Adrenal gland (tissue), 12 donors: ENCODE data around the gene DHPS. TPM values are rescaled to one million over a fixed set of nuclear protein-coding genes. Genes with fewer than 3 reads are reported as not detected.

Experiments
- DNase-seq, 7 donors: peaks; one replicate each; pipeline ENCODE4 v3.0.0-alpha.2; 2019 to 2020
- H3K27ac ChIP-seq, 5 donors: fragments of 200-600 bp; sonication (generic) in 4 of 5; 1 replicate in 3 of 5; 2 replicates in 2 of 5; pipeline versions ENCODE4 v1.5.1 to v1.8.0; 2016 to 2020; ENCODE audit warnings: mild to moderate bottlenecking in 1 of 5
- H3K27me3 ChIP-seq: fragments of 200-600 bp; 2 replicates; pipeline ENCODE4 v1.8.0; 2021
- H3K36me3 ChIP-seq, 2 donors: fragments of 200-600 bp; replicated peaks in 1 of 2; 1 replicate in 1 of 2; 2 replicates in 1 of 2; pipeline versions ENCODE4 v1.5.1 to v1.8.0; 2018 to 2022
- H3K4me1 ChIP-seq, 2 donors: fragments of 200-600 bp; replicated peaks in 1 of 2; 1 replicate in 1 of 2; 2 replicates in 1 of 2; pipeline versions ENCODE4 v1.5.1 to v1.8.0; 2018 to 2021
- H3K4me3 ChIP-seq, 4 donors: fragments of 200-600 bp; sonication (generic) in 3 of 4; one replicate each; pipeline ENCODE4 v1.5.1; 2016 to 2018
- H3K9me3 ChIP-seq, 3 donors: fragments of 200-600 bp; sonication (generic) in 1 of 3; replicated peaks in 1 of 3; 1 replicate in 2 of 3; 2 replicates in 1 of 3; pipeline versions ENCODE4 v1.5.1 to v1.8.0; 2016 to 2021
- CTCF ChIP-seq, 6 experiments: fragments of 450-650 bp in 4 of 6; fragments of 200-600 bp in 2 of 6; sonication (generic) in 1 of 6; IDR thresholded peaks; 1 replicate in 5 of 6; 2 replicates in 1 of 6; pipeline versions ENCODE4 v1.5.1 to v1.8.0; 2016 to 2021; ENCODE audit warnings: antibody characterized with exemption in 6 of 6, mild to moderate bottlenecking in 2 of 6, moderate library complexity in 1 of 6
- POLR2A ChIP-seq, 2 donors: fragments of 450-650 bp; IDR thresholded peaks; one replicate each; pipeline ENCODE4 v1.6.1; 2017; ENCODE audit warnings: antibody characterized with exemption in 2 of 2, mild to moderate bottlenecking in 2 of 2, moderate library complexity in 1 of 2
- WGBS, 4 donors: extraction: QIAGEN DNeasy Blood & Tissue Kit in 2 of 4; methylation state at CpG; one replicate each; pipeline versions ENCODE4 v1.1.5 to v1.1.7; 2013 to 2017; 5-methylcytosine and 5-hydroxymethylcytosine counted together
- intact Hi-C, 2 donors: fragments of 100-400 bp; cut with DNase I; formaldehyde crosslinking; loops; one replicate each; pipeline versions ENCODE4 v1.14.1 to v1.15.0; 2022 to 2023
- polyA plus RNA-seq, 3 donors: library from polyadenylated mRNA; stranded (reverse); fragments of 200-250 nt in 2 of 3; fragments of 350-450 nt in 1 of 3; fragmentation: Illumina TruSeq in 1 of 3; extraction: RNeasy Lipid Tissue Mini Kit (QIAGEN cat#74804) in 1 of 3; gene quantifications; one replicate each; pipeline ENCODE4 v1.2.3, GENCODE V29; 2013 to 2014
- total RNA-seq, 9 donors: library from RNA; depleted of rRNA in 4 of 9; stranded (reverse); fragments of >200 nt in 4 of 9; fragments of 120-200 nt in 1 of 9; fragmentation: NEBNext Ultra II Directional in 1 of 9; extraction: Animal tissue kit (Norgen Biotek cat#: 25700) in 1 of 9; gene quantifications; one replicate each; pipeline versions ENCODE4 v1.1.0 to v1.2.4, GENCODE V29; 2013 to 2023
- donor health status: healthy with polysubstance abuse.
- donor health status: Bipolar disorder and iron deficiency.
- donor health status: DM: yes; HTN: yes; CAD: no.
- donor health status: DM: no; HTN: no; CAD: no.
- donor health status: DM: no; HTN: no; CAD: no.
- donor health status: DM: yes; HTN: yes; CAD: no.

The DHPS gene
- total and polyA plus RNA-seq, 12 donors = 64.5 to 197 (median 124) TPM

DNA sequence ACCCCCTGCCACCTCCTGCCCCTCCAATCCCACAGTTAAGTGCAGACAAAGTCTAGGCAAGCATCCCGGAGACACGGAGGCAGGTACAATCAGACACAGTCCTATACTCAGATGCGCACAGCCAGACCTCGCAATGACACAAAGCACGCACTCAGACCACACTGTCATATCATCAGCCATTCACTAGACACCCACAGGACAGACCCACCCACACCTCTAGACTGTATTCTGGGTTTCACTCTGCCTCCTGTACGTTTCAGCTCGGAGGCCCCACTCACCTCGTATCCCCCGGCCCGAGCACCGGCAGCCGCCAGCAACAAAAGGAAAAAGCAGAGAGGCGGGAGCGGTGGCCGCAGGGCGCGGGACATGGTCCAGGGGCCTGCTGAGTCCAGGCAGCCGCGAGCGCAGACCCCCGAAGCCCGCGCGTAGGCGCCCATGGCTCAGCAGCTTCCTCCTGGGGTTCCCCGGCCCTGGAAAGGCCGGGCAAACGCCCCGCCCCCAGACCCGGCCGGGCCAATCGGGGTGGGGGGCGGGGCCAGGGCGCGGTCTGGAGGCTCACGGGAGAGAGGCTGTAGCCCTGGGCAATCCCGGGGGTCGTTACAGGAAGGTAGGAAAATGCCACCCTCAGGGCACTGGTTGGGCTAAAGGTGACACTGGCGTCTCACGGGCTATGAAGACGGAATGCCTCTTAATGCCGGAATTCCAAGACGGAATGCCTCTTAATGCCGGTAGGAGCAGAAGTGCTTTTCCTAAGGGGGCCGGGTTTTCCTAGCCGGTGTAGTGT lies 15.2 kb downstream of the DHPS start, which contains the start of the genes MAN2B1 and WDR83:
TSS of gene MAN2B1 (minus strand) at position 478 of the 784 bp plus-strand sequence. CDS start at position 437, 41 bp downstream.
TSS of gene WDR83 (plus strand) at position 543 of the 784 bp plus-strand sequence. CDS start 2,984 bp downstream, outside the sequence.
- 1 to 2% (median 1%) methylated on average over 11 to 46 of the region's 46 CpGs for WGBS, 4 donors
- peak; percentile 59 to 79 (median 72) for DNase-seq
- Histone ChIP-seq H3K4me3 (peak within 1 kb of the TSS in 3 of 4 donors; percentile 60 to 80 (median 71)), H3K4me1 (peaks cover 17 to 36% of the 10 kb centered on the region in 2 donors), H3K27me3 (no peaks in the 10 kb centered on the region), H3K9me3 (no peaks in the 10 kb centered on the region), H3K27ac (peak within 1 kb of the TSS in 4 of 5 donors; percentile 8 to 72 (median 41)), H3K36me3 (peaks cover 0 to 25% of the 10 kb centered on the region in 2 donors)
- intact Hi-C loops = loop anchor here in 1 of 2 donors (5.0 kb wide), 1 partner anchor 54 kb away; the partner anchor contains the start of genes ZNF490 and ZNF791
- TF ChIP-seq CTCF (IDR thresholded peaks at IDR 0.05) = peak in 1 of 6 experiments; percentile 4
- peak in 1 of 2 donors; percentile 15 for TF ChIP-seq POLR2A (IDR thresholded peaks at IDR 0.05)

GRCh38 chr19:12665671-12666264 lies 15.9 kb downstream of the DHPS start:
- TF ChIP-seq POLR2A (IDR thresholded peaks at IDR 0.05) (no peak), CTCF (IDR thresholded peaks at IDR 0.05) (no peak)
- H3K36me3 ChIP-seq = peaks cover 0 to 32% of the 10 kb centered on the region in 2 donors
- peak overlapping the region in 1 of 5 donors; percentile 72 for H3K27ac ChIP-seq
- WGBS, 4 donors = 35 to 47% (median 45%) methylated on average over 4 to 12 of the region's 12 CpGs
- H3K27me3 ChIP-seq = no peaks in the 10 kb centered on the region
- H3K4me3 ChIP-seq = peak overlapping the region in 3 of 4 donors; percentile 60 to 80 (median 71)
- peaks cover 17 to 36% of the 10 kb centered on the region in 2 donors for H3K4me1 ChIP-seq
- H3K9me3 ChIP-seq = no peaks in the 10 kb centered on the region
- intact Hi-C loops = loop anchor here in 1 of 2 donors (5.0 kb wide), 1 partner anchor 53 kb away; the partner anchor contains the start of genes ZNF490 and ZNF791
- no peak for DNase-seq

- H3K4me1 ChIP-seq = peaks cover 13 to 31% of the 10 kb centered on the region in 2 donors
- H3K27me3 ChIP-seq = no peaks in the 10 kb centered on the region
- peak overlapping the region in 1 of 4 donors; percentile 80 for H3K4me3 ChIP-seq
- peak in 4 of 7 donors; percentile 60 to 74 (median 68) for DNase-seq
- H3K36me3 ChIP-seq = peaks cover 0 to 37% of the 10 kb centered on the region in 2 donors
- peak overlapping the region in 1 of 5 donors; percentile 72 for H3K27ac ChIP-seq
- no peaks in the 10 kb centered on the region for H3K9me3 ChIP-seq
- TF ChIP-seq POLR2A (IDR thresholded peaks at IDR 0.05) (no peak), CTCF (IDR thresholded peaks at IDR 0.05) (no peak)
- WGBS, 4 donors = 58 to 83% (median 79%) methylated on average over 7 to 10 of the region's 10 CpGs
- intact Hi-C loops = loop anchor here in 1 of 2 donors (5.0 kb wide), 1 partner anchor 53 kb away; the partner anchor contains the start of genes ZNF490 and ZNF791
These were observed 16.5 kb downstream of the DHPS start for GRCh38 chr19:12665281-12665573.
